ENCODE data around the gene ACSL4.
"Not testable (repeated sequence)": the region's sequence is repeated elsewhere in the genome, so short reads cannot be mapped to it uniquely, and the experiment has no call there.

Gene ACSL4

DNA sequence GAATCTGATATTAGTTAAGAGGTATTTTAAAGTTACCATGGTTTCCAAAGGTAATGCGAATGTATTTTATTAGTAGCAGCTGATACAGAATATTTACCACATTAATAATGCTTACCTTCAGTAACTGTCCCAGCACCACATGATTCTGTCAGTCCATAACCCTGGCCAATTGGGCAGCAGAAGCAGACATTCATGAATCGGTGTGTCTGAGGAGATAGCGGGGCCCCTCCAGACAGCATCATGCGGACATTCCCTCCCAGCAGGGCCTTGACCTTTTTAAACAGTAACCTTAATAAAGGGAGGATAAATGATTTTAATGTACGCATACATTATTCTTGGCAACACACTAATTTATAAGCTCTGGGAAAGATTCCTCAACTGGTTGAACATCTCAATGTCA is 65.1 kb downstream of the ACSL4 start:
- no peak for DNase-seq (ENCODE audit: low spot score)

DNA sequence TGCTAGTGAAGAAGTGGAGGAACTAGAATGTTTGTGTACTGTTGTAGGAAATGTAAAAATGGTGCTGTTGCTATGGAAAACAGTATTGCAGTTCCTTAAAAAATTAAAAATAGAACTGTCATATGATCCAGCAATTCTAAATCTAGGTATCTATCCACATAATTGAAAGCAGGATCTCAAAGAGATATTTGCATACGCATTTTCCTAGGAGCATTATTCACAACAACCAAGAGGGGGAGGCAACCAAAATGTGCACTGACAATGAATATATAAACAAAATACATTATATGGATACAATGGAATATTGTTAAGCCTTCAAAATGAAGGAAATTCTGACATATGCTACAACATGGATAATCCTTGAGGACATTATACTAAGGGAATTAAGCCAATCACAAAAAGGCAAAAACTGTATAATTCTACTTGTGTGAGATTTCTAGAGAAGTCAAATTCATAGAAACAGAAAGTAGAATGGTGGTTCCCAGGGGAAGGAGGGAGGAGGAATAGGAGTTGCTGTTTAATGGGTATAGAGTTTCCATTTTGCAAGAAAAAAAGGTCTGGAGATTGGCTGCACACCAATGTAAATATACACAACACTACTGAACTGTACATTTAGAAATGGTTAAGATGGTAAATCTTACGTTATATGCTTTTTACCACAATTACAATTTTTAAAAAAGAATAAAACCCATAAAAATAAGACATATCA is 72.5 kb downstream of the ACSL4 start:
- DNase-seq (ENCODE audit: low spot score): no peak

DNA sequence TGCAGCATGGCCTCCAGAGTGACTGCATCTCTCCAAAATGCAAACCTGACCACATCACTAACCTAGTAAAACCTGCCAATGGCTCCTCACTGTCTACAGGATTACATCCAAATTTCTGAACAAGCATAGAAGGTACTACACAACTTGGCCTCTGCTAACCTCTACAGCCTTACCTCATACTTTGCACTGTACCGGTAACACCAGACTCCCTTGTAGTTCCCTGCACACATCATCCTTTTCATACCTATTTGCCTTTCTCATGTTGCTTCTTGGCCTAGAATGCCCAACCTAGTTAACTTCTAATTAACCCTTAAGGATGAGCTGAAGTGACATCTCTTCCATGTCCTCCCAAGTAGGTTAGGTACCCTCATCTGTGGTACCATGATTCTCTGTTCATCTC is 74.7 kb downstream of the ACSL4 start:
- DNase-seq (ENCODE audit: low spot score): no peak

DNA sequence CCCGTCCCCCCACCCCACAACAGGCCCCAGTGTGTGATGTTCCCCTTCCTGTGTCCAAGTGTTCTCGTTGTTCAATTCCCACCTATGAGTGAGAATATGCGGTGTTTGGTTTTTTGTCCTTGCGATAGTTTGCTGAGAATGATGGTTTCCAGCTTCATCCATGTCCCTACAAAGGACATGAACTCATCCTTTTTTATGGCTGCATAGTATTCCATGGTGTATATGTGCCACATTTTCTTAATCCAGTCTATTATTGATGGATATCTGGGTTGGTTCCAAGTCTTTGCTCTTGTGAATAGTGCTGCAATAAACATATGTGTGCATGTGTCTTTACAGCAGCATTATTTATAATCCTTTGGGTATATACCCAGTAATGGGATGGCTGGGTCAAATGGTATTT is 75.7 kb downstream of the ACSL4 start:
- DNase-seq (ENCODE audit: low spot score): not testable (repeated sequence)

DNA sequence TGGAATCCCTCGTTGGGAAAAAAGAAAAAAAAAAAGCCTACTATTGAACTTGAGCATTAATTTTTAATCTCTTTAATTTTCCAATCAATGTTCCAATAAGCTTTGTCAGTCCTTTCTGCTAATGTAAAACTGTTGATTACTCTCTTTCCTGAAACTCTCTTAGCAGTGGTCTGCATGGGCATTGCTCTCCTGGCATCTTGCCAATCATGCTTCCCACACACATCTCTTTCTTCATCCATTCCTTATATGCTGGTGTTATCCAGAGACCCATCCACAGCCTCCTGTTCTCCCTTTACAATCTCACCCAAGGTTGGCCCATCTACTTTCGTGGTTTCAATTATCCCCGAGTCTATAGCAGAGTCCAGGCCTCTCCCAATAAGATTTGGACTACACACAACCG is 76.3 kb downstream of the ACSL4 start:
- no peak for DNase-seq (ENCODE audit: low spot score)

DNA sequence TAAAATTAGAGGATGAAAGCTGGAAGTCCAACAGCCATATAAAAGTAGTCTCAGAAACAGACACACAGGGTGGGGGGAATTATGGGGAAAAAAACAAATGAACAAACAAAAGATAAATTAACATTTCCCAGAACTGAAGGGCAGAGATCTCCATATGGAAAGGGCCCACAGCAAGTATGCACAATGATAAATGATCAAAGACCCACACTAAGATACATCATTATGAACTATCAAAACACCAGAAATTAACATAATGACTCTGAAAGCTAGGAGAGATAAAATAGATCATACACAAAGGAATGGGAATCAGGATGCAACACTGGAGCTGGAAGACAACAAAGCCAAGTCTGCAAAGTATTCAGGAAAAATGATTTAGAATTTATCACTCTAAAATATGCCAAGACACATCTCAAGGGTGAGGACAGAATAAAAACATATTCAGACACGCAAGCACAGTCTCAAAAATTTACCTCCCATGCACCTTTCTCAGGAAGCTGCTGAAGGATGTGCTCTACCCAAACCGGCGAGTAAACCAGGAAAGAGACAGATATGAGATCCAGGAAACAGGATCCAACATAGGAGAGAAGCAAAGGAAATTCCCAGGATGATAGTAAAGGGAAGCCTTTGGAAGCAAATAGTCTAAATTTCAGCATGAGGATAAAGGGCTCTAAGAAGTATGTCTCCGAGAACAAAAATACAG is 77.4 kb downstream of the ACSL4 start:
- DNase-seq (ENCODE audit: low spot score): no peak

DNA sequence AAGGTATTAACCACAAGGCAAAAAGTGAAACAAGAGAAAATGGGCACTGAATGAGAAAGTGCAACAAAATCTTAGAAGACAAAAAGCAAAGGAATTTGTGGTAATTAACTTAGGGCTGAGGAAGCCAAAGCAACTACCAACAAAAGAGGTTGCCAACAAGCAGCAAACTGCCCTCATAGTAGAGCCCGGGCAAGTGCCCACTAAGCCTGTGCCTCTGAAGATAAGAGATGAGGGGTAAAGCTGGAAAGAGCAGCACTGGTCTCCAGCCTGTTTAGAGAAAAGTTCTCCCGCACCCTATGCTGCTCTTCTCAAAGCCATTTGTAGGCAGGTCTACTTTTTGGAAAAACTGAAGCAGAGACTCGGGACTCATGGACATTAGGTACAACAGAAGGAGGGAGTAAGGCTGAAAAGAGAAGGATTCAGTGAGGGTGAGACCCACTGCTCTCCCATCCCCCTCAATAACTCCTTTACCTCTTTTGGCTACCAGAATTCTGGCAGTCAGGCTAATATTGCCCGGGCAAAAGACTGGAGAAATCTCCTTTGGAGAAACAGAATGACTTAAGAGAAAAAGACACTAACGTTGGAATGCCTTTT is 78.4 kb downstream of the ACSL4 start:
- DNase-seq (ENCODE audit: low spot score): no peak

DNA sequence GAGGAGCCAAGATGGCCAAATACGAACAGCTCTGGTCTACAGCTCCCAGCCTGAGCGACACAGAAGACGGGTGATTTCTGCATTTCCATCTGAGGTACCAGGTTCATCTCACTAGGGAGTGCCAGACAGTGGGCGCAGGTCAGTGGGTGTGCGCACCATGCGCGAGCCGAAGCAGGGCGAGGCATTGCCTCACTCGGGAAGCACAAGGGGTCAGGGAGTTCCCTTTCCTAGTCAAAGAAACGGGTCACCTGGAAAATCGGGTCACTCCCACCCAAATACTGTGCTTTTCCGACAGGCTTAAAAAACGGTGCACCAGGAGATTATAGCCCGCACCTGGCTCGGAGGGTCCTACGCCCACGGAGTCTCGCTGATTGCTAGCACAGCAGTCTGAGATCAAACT is 88.4 kb downstream of the ACSL4 start:
- DNase-seq (ENCODE audit: low spot score): not testable (repeated sequence)

DNA sequence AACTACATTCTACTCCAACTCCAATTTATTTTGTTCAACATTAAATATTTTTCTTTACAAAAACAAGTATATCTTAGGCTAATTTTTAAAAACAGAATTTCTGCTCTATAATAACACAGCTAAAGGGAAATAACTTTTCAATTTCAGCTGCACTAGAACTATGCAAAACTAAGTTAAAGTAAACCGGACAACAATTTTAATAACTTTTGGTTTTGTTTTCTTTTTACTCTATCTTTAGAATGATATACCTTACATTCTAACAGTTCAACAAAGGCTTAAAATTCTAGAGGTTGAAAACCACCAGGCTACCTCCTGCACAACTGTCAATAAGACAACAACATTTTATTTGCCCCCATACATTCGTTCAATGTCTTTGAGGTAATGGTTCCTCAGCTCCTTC is 89.4 kb downstream of the ACSL4 start:
- DNase-seq (ENCODE audit: low spot score): no peak

DNA sequence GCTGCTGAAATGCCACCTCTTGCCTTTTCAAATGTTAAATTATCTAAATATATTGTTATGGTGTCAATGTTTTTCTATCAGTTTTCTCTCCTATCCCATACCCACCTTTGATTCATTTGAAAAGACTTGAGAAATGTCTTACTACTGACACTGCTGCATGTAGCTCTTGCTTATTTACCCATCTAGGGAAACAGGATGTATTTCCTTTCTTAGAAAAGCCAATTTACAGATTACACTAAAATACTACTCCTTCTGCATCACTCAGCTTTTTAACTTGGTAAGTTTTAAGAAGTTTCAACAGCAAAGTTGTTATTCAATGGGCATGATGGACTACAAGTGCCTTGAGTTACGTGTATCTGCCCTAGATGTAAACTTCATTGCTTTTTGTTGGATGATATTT is 94.9 kb downstream of the ACSL4 start:
- DNase-seq (ENCODE audit: low spot score): no peak

DNA sequence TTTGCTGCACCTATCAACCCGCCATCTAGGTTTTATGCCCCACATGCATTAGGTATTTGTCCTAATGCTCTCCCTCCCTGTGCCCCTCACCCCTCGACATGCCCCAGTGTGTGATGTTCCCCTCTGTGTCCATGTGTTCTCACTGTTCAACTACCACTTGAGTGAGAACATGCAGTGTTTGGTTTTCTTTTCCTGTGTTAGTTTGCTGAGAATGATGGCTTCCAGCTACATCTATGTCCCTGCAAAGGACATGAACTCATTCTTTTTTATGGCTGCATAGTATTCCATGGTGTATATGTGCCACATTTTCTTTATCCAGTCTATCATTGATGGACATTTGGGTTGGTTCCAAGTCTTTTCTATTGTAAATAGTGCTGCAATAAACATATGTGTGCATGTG is 95.6 kb downstream of the ACSL4 start:
- DNase-seq (ENCODE audit: low spot score): not testable (repeated sequence)

DNA sequence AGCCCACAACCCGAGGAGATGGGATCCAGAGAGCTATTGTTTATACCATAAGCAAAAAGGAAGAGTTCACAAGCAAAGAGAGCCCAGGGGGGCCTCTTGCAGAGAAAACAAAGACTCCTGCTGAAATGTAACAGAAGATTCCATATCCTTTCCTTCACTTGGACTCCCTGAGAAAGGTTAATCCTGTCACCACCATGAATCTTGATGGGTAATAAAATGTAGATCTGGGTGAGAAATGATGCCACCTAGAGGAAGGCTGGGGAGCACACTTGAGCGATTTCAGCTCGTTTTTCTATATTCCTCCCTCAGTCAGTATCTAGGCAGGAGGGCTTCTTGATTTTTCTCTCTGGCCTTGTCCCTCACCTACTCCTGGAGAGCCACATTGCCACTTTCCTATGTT is 97.9 kb downstream of the ACSL4 start:
- peak; percentile 6 for DNase-seq (ENCODE audit: low spot score)

DNA sequence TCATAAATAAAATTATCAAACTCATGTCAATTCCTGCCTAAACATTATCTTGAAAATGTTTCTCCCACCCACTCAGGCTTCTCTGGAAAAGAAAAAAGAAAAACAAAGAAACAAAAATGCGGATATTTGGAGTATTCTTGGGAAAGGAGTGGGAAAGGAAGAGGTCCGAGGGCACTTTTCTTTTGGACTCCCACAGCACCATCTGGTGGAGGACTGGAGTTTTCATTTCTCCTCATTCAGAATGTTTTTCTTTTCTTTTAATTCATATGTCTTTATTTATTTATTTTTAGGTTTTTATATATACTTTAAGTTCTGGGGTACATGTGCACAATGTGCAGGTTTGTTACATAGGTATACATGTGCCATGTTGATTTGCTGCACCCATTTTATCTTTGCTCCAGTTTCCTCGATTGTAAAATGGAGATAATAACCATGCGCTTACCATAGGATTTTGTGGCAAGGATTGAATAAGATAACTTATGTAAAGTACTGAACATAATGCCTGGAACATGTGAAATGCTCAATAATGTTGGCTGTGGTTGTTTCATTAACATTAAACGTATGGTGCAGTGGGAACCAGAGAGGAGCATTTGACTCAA is 100.1 kb downstream of the ACSL4 start:
- DNase-seq (ENCODE audit: low spot score): no peak

DNA sequence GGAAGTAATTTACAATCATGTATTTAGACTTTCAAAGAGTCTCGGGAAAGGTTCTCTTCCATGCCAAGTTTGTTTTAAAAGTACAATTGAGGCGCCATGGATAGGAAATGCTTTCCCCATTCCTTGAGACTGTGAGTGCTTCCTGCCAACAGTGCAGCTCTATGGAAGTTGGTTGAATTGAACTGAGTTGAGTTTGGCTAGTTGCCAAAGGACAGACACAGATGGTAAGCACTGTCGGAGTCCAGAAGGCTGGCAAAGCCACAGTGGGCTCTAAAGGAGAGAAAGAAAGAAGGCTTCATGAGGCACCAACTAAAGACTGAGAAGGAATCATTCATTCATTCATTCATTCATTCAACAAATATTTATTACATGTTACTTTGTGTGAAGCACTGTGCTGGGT is 103.7 kb downstream of the ACSL4 start:
- no peak for DNase-seq (ENCODE audit: low spot score)

DNA sequence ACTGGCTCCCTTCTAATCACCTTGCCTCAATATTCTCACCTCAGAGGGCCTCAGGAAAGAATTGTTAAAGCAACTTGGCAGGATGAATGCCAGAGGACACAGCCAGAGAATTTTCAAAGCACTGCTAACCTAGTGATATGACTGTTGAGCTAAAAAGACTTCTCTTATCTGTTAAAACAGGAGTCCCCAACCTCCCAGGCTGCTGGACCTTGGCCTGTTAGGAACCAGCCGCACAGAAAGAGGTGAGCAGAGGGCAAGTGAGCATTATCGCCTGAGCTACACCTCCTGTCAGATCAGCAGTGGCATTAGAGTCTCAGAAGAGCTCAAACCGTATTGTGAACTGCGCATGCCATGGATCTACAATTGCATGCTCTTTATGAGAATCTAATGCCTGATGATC is 106.4 kb downstream of the ACSL4 start:
- DNase-seq (ENCODE audit: low spot score): peak; percentile 10

DNA sequence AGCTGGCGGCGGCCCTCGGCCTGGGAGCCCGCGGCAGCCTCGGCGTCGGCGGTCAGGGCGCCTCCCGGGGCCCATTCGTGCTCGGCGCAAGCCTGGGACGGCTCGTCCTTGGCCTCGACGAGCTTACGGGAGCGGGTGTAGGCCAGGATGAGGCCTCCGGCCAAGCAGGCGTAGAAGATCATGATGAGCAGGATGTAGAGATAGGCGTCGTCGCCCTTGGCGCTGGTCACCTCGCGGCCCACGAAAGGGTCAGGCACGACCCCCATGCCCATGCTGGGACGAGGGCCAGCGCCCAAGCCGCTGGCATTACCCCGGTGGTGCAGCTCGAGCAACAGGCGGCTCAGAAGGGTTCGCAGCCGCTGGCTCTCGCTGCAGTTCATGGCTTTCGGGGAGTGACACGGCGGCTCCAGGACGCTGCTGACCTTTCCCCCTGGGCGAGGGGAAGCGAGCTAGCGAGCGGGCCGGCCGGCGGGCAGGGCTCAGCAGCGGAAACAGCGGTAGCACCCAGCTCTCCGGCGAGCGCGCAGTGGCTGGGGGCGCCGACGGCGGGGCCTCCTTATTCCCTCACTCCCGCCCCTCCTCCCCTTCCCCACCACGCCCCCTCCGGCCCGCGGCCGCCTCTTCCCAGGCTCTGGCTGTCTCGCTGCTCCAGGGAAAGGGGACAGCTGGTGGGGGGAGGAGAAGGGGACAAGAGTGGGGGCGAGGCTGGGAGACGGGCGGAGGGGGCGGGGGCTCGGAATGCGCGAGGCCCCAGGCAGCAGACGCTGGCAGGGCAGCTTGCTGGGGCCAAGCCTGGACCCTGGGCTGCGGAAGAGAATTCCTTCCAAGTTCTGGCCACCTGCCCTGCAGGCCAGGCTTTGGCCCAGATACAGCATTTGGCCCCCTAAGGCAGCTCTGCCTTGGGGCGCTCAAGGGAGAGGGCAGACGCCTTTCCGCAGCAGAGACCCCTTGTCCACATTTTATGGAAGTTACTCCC is 108.1 kb downstream of the ACSL4 start, which contains the start of gene KCNE5:
TSS of gene KCNE5 (minus strand) at position 532 of the 976 bp plus-strand sequence. CDS start at position 380, 152 bp downstream.
- no peak for DNase-seq (ENCODE audit: low spot score)

DNA sequence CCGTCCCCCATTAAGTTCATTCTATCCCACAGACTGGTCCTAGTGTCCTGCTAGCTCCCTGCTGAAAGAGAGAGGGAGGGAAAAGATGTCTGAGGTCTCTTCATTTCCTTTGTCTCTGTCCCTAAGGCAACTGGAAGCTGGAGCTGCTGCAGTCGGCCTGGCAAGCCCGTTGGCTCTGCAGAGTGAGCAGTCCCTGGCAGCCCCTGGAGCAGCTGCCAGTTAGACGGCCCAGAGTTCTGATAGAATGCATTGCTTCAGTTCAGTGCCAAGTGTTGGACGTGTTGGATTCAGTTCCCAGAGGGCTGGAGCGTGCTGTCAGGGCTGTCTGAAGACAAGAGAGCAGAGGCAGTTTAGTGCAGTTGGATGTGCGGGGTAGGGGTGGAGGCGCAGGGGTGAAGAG is 109.1 kb downstream of the ACSL4 start:
- no peak for DNase-seq (ENCODE audit: low spot score)

DNA sequence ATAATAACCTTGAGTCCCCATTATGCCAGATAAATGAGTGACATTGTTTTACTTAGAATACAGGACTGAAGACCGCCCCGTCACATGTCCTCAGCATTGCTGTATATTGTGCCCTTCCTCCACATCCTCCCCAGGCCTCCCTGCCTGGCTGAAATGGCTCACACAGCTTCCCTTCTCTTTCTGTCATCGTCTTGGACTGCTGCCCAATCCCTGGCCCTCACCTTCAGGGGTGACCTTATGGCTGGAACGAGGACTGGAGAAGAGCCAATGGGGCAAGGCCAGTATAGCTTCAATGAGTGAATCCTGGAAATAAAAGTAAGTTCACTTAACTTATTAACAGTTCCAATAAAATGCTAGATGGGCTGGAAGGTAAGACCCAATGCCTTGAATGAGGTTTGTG is 110.8 kb downstream of the ACSL4 start:
- no peak for DNase-seq (ENCODE audit: low spot score)

DNA sequence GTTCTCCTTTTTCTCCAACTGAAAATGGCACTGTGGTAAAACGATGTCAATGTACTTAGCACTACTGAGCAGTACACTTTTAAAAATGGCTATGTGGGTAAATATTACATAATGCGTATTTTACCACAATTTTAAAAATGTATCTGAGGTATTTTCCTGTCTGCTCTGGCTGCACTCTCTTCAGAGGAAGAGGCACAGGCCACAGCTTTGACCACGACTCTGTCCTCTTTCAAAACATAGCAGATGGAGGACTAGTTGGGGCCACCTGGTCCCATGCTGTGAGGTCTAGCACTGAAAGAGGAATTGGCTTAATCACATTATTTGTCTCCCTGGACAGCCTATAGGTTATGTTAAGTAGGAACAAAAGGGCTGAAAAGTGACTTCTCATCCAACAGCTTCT is 113.3 kb downstream of the ACSL4 start:
- DNase-seq (ENCODE audit: low spot score): no peak

DNA sequence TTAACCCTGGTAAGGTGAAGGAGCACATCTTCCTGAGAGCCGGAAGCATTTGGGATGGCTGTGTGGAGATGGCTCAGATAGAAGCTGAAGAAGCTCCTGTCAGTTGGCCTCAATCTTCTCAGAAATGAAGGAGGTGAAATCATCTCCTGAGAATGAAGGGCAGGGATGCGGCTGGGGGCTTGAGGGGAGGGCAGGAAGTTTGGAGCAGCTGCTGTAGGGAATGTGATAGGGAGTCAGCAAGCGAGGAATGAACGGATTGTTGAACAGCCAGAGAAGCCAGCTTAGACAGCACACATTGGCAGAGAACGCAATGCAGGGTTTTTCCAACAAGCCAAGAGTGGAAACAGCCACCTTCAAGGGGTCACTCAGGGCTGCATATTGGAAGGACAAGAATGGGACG is 118.1 kb downstream of the ACSL4 start:
- DNase-seq (ENCODE audit: low spot score): no peak

DNA sequence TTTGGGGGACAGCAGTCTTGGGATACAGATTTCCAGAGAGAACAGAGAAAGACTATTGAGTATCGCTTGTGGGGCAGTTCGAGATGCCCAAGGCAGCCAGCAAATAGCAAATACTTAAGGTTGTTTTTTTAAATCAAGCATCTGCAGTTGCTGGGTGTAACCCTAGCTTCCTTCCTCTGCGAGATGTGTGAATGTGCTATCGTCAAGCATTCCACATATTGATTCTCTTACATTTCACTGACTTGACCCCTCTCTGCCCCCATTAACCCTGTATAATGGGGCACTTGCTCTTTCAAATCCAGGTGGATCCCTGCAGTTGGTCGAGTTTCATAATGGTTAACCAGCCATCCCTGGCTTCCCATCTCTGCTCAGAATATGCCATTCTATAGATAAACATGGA is 131.6 kb downstream of the ACSL4 start:
- DNase-seq (ENCODE audit: low spot score): no peak

DNA sequence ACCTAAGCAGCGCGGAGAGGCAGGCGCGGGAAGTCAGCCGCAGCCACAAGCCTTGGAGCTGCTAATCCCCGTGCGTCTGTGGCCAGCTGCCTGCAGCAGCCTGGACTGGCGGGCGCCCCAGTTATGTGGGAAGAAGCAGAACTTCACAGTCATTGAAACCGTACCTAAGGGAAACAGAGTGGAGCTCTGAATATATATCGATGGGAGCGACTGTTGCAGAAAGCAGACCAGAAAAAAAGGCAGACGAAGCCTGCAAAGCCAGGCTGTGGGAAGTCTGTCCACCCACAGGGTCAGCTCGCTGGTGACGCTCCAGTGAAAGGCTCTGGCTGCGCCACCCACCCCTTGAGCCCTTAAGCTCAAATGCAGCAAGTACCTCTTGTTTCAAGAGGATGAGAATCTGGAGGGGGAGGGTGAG is 132.8 kb downstream of the ACSL4 start:
- no peak for DNase-seq (ENCODE audit: low spot score)
